OCI-LY7 (cell line): ENCODE measurements around the gene APH1B.

ENCODE experiments used
- CTCF ChIP-seq: fragments of 200-600 bp; sonication (generic); conservative IDR thresholded peaks from 2 replicates; pipeline ENCODE4 v1.5.1; 2014; ENCODE audit warnings: mild to moderate bottlenecking, antibody characterized with exemption, low read length, moderate library complexity, mixed read lengths
- EZH2phosphoT487 ChIP-seq: fragments of 200-600 bp; sonication (generic); IDR thresholded peaks from 2 replicates; pipeline ENCODE4 v1.6.1; 2018; ENCODE audit warnings: low read depth, borderline replicate concordance, mild to moderate bottlenecking, mixed run types, antibody characterized with exemption, low read length, moderate library complexity, mixed read lengths

- TF ChIP-seq CTCF (no peak), EZH2phosphoT487 (no peak)
These were observed 76.5 kb downstream of the APH1B start for GRCh38 chr15:63353887-63354286.
